H9 (cell line): Measurements from ENCODE around the gene IL26. TPM values are rescaled to one million over a fixed set of nuclear protein-coding genes. Genes with fewer than 3 reads are reported as not detected.

Source experiments
- DNase-seq: peaks from one replicate; pipeline ENCODE4 v3.0.0-alpha.2; 2017
- H2AFZ ChIP-seq: one replicate; pipeline ENCODE4 v1.6.1; 2013; ENCODE audit warnings: mild to moderate bottlenecking, low read length, control low read depth, moderate library complexity
- H2AK5ac ChIP-seq: 2 replicates; pipeline ENCODE4 v1.6.1; 2013; ENCODE audit warnings: low read length, control low read depth, mixed read lengths; ENCODE audit not compliant: insufficient read length
- H2BK120ac ChIP-seq: one replicate; pipeline ENCODE4 v1.6.1; 2013; ENCODE audit warnings: low read depth, mild to moderate bottlenecking, low read length, control low read depth, inconsistent platforms; ENCODE audit not compliant: poor library complexity, severe bottlenecking
- H2BK12ac ChIP-seq: 2 replicates; pipeline ENCODE4 v1.6.1; 2013; ENCODE audit warnings: low read length, control low read depth, mixed read lengths, low read depth; ENCODE audit not compliant: insufficient read length
- H2BK15ac ChIP-seq: 2 replicates; pipeline ENCODE4 v1.6.1; 2013; ENCODE audit warnings: low read depth, low read length, control low read depth
- H2BK20ac ChIP-seq: one replicate; pipeline ENCODE4 v1.6.1; 2013; ENCODE audit warnings: low read depth, mild to moderate bottlenecking, low read length, control low read depth, inconsistent platforms; ENCODE audit not compliant: poor library complexity, severe bottlenecking
- H2BK5ac ChIP-seq: 2 replicates; pipeline ENCODE4 v1.6.1; 2013; ENCODE audit warnings: low read length, control low read depth, mixed read lengths; ENCODE audit not compliant: insufficient read length
- H3K14ac ChIP-seq: 2 replicates; pipeline ENCODE4 v1.6.1; 2013; ENCODE audit warnings: low read length, control low read depth; ENCODE audit not compliant: insufficient read depth
- H3K18ac ChIP-seq: 2 replicates; pipeline ENCODE4 v1.6.1; 2013; ENCODE audit warnings: low read depth, mild to moderate bottlenecking, mixed read lengths, low read length, control low read depth; ENCODE audit not compliant: insufficient read length
- H3K23ac ChIP-seq: 2 replicates; pipeline ENCODE4 v1.6.1; 2013; ENCODE audit warnings: low read length, control low read depth, mixed read lengths, low read depth; ENCODE audit not compliant: insufficient read length
- H3K23me2 ChIP-seq: 2 replicates; pipeline ENCODE4 v1.6.1; 2013; ENCODE audit warnings: low read depth, mild to moderate bottlenecking, mixed read lengths, low read length, control low read depth; ENCODE audit not compliant: insufficient read length, poor library complexity, severe bottlenecking
- H3K27ac ChIP-seq: 2 replicates; pipeline ENCODE4 v1.5.1; 2013; ENCODE audit warnings: low read length, control low read depth, mixed read lengths, low read depth; ENCODE audit not compliant: insufficient read length
- H3K27me3 ChIP-seq: 2 replicates; pipeline ENCODE4 v1.6.1; 2013; ENCODE audit warnings: low read length, control low read depth, inconsistent platforms; ENCODE audit not compliant: insufficient read depth
- H3K4ac ChIP-seq: 2 replicates; pipeline ENCODE4 v1.6.1; 2013; ENCODE audit warnings: low read depth, mild to moderate bottlenecking, control low read depth, inconsistent platforms, low read length, moderate library complexity
- H3K4me1 ChIP-seq: 2 replicates; pipeline ENCODE4 v1.6.1; 2013; ENCODE audit warnings: low read length, control low read depth, inconsistent platforms; ENCODE audit not compliant: insufficient read depth
- H3K4me2 ChIP-seq: 2 replicates; pipeline ENCODE4 v1.6.1; 2013; ENCODE audit warnings: low read length, control low read depth, mixed read lengths; ENCODE audit not compliant: insufficient read length, insufficient read depth
- H3K56ac ChIP-seq: 2 replicates; pipeline ENCODE4 v1.6.1; 2013; ENCODE audit warnings: low read depth, mild to moderate bottlenecking, mixed read lengths, low read length, control low read depth; ENCODE audit not compliant: insufficient read length
- H3K79me1 ChIP-seq: 2 replicates; pipeline ENCODE4 v1.6.1; 2013; ENCODE audit warnings: low read depth, mild to moderate bottlenecking, moderate library complexity, low read length, control low read depth, inconsistent platforms; ENCODE audit not compliant: insufficient read depth, poor library complexity, severe bottlenecking
- H3K79me2 ChIP-seq: 2 replicates; pipeline ENCODE4 v1.6.1; 2013; ENCODE audit warnings: low read length, control low read depth, inconsistent platforms; ENCODE audit not compliant: insufficient read depth
- H3K9ac ChIP-seq: 2 replicates; pipeline ENCODE4 v1.6.1; 2013; ENCODE audit warnings: low read length, control low read depth, mixed read lengths; ENCODE audit not compliant: insufficient read length; ENCODE audit errors: extremely low read depth
- H3K9me3 ChIP-seq: one replicate; pipeline ENCODE4 v1.6.1; 2013; ENCODE audit warnings: low read depth, low read length, inconsistent platforms; ENCODE audit not compliant: control insufficient read depth
- H3T11ph ChIP-seq: one replicate; pipeline ENCODE4 v1.6.1; 2013; ENCODE audit warnings: mild to moderate bottlenecking, low read length, control low read depth, inconsistent platforms
- H4K20me1 ChIP-seq: one replicate; pipeline ENCODE4 v1.6.1; 2013; ENCODE audit not compliant: control insufficient read depth, insufficient read length, insufficient read depth
- H4K5ac ChIP-seq: 2 replicates; pipeline ENCODE4 v1.6.1; 2013; ENCODE audit warnings: low read depth, mild to moderate bottlenecking, mixed read lengths, low read length, control low read depth; ENCODE audit not compliant: insufficient read length
- H4K8ac ChIP-seq: replicated peaks from 2 replicates; pipeline ENCODE4 v1.6.1; 2013; ENCODE audit warnings: low read length, control low read depth, mixed read lengths, low read depth; ENCODE audit not compliant: insufficient read length
- H4K91ac ChIP-seq: 2 replicates; pipeline ENCODE4 v1.6.1; 2013; ENCODE audit warnings: low read depth, mild to moderate bottlenecking, moderate library complexity, mixed read lengths, low read length, control low read depth; ENCODE audit not compliant: insufficient read length
- H3K27ac Mint-ChIP-seq, 3 experiments: 2 replicates in 2 of 3; 3 replicates in 1 of 3; pipeline ENCODE4 v1.8.0; 2020 to 2021; ENCODE audit warnings: mixed read lengths in 3 of 3, mild to moderate bottlenecking in 1 of 3, moderate library complexity in 1 of 3
- H3K27me3 Mint-ChIP-seq: 2 replicates; pipeline ENCODE4 v1.8.0; 2021; ENCODE audit warnings: low read depth, mild to moderate bottlenecking, moderate library complexity, mixed read lengths
- H3K36me3 Mint-ChIP-seq, 3 experiments: 2 replicates in 2 of 3; 3 replicates in 1 of 3; pipeline ENCODE4 v1.8.0; 2020 to 2021; ENCODE audit warnings: low read depth in 3 of 3, mixed read lengths in 3 of 3; ENCODE audit not compliant: insufficient read depth in 1 of 3
- H3K4me1 Mint-ChIP-seq, 2 experiments: 2 replicates each; pipeline ENCODE4 v1.8.0; 2020; ENCODE audit warnings: mixed read lengths in 2 of 2
- H3K4me3 Mint-ChIP-seq, 2 experiments: 2 replicates in 1 of 2; 3 replicates in 1 of 2; pipeline ENCODE4 v1.8.0; 2020 to 2021; ENCODE audit warnings: mild to moderate bottlenecking in 2 of 2, mixed read lengths in 2 of 2, moderate library complexity in 1 of 2
- H3K9me3 Mint-ChIP-seq, 2 experiments: 2 replicates in 1 of 2; 3 replicates in 1 of 2; pipeline ENCODE4 v1.8.0; 2020; ENCODE audit warnings: mild to moderate bottlenecking in 2 of 2, mixed read lengths in 2 of 2, moderate library complexity in 1 of 2
- WGBS: extraction: QIAGEN DNeasy Blood & Tissue Kit; methylation state at CpG from one replicate; pipeline ENCODE4 v1.1.7; 2013; ENCODE audit warnings: missing lambda C conversion rate, low lambda C conversion rate, mixed read lengths; ENCODE audit not compliant: insufficient read length; ENCODE audit errors: extremely low coverage; 5-methylcytosine and 5-hydroxymethylcytosine counted together
- total RNA-seq: library from RNA; stranded (reverse); gene quantifications from 2 replicates; pipeline ENCODE4 v1.2.1, GENCODE V29; 2021
- TF ChIP-seq, protein P1 (sequence below): fragments of 200-600 bp; sonication (generic); conservative IDR thresholded peaks from 3 replicates; pipeline ENCODE4 v1.8.0; 2021; ENCODE audit warnings: antibody characterized with exemption, mild to moderate bottlenecking

Gene IL26
- total RNA-seq, 1 experiment from 2014 or later = not detected

DNA sequence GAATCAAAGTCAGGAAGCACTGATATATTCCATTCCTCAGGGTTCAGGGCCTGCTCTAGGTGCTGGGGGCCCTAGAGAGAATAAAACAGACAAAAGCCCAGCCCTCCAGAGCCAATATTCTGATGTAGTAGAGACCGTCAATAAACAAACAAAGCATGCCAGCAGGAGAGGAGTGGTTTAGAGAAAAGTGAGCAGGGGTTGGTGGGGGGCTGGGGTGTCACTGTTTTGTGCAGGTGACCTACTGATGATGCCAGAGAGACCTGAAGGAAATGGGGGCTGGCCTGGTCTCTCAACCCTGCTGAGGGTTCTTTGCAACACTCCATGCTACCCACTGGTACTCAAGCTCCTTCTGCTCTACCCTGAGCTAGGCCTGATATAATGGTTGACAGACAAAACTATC is 26.5 kb downstream of the IL26 start:
- no peak overlapping the region for H2BK15ac ChIP-seq
- no peaks in the 10 kb centered on the region for H3K9me3 Mint-ChIP-seq
- no peak overlapping the region for H4K8ac ChIP-seq
- no peaks in the 10 kb centered on the region for H3K4me1 ChIP-seq
- DNase-seq = no peak
- no peak overlapping the region for H3K18ac ChIP-seq
- H3K27me3 Mint-ChIP-seq = no peaks in the 10 kb centered on the region
- no peaks in the 10 kb centered on the region for H3K79me1 ChIP-seq
- TF ChIP-seq, protein P1, sequence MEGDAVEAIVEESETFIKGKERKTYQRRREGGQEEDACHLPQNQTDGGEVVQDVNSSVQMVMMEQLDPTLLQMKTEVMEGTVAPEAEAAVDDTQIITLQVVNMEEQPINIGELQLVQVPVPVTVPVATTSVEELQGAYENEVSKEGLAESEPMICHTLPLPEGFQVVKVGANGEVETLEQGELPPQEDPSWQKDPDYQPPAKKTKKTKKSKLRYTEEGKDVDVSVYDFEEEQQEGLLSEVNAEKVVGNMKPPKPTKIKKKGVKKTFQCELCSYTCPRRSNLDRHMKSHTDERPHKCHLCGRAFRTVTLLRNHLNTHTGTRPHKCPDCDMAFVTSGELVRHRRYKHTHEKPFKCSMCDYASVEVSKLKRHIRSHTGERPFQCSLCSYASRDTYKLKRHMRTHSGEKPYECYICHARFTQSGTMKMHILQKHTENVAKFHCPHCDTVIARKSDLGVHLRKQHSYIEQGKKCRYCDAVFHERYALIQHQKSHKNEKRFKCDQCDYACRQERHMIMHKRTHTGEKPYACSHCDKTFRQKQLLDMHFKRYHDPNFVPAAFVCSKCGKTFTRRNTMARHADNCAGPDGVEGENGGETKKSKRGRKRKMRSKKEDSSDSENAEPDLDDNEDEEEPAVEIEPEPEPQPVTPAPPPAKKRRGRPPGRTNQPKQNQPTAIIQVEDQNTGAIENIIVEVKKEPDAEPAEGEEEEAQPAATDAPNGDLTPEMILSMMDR = no peak
- no peak overlapping the region for H3K23ac ChIP-seq
- H3K27ac ChIP-seq = no peak overlapping the region
- no peak overlapping the region for H2BK20ac ChIP-seq
- no peak overlapping the region for H3K56ac ChIP-seq
- no peak overlapping the region for H2BK12ac ChIP-seq
- H3K9ac ChIP-seq = no peak overlapping the region
- peak overlapping the region in 1 of 3 experiments; percentile 41; a peak in 2 of 7 replicates for H3K27ac Mint-ChIP-seq
- no peak overlapping the region for H2BK120ac ChIP-seq
- no peaks in the 10 kb centered on the region for H3K79me2 ChIP-seq
- H4K5ac ChIP-seq = no peak overlapping the region
- no peak overlapping the region for H3K4me2 ChIP-seq
- no peak overlapping the region for H3K4me3 Mint-ChIP-seq
- H3K14ac ChIP-seq = no peak overlapping the region
- no peak overlapping the region for H3K4ac ChIP-seq
- no peak overlapping the region for H2AK5ac ChIP-seq
- H3K9me3 ChIP-seq = no peaks in the 10 kb centered on the region
- H2BK5ac ChIP-seq = no peak overlapping the region
- H3K23me2 ChIP-seq = no peaks in the 10 kb centered on the region
- no CpG with 5 or more reads among the region's 1 CpG for WGBS
- peaks cover 16 to 18% of the 10 kb centered on the region in 2 experiments for H3K4me1 Mint-ChIP-seq
- no peak overlapping the region for H4K91ac ChIP-seq
- no peaks in the 10 kb centered on the region for H4K20me1 ChIP-seq
- no peaks in the 10 kb centered on the region; a peak in 1 of 7 replicates for H3K36me3 Mint-ChIP-seq
- no peak overlapping the region for H3T11ph ChIP-seq
- no peak overlapping the region for H2AFZ ChIP-seq
- H3K27me3 ChIP-seq = no peaks in the 10 kb centered on the region
